PC-9 (cell line): Measurements from ENCODE around the gene GART. TPM values are rescaled to one million over a fixed set of nuclear protein-coding genes. Genes with fewer than 3 reads are reported as not detected.

ENCODE experiments used
- BruUV-seq: library from RNA; stranded (reverse); fragments of 400-500 nt; replicated peaks from 2 replicates; lab custom pipeline; 2021; lab: Mats Ljungman, UMichigan
- CTCF ChIA-PET: fragments of 300-600 bp; sonication (Branson Sonifier 250); formaldehyde crosslinking; loops from one replicate; lab custom pipeline; 2022; ENCODE audit warnings: antibody characterized with exemption; lab: Charles Lee
- POLR2A ChIA-PET: fragments of 300-600 bp; sonication (Branson Sonifier 250); formaldehyde crosslinking; loops from one replicate; lab custom pipeline; 2022; ENCODE audit warnings: antibody characterized with exemption; ENCODE audit not compliant: unreplicated experiment; lab: Charles Lee
- DNase-seq, 2 experiments: peaks; one replicate each; pipeline versions ENCODE4 v3.0.0 to v3.0.0-alpha.2; 2015 to 2022; ENCODE audit warnings: mixed read lengths in 1 of 2
- H2AFZ ChIP-seq: fragments of 200-600 bp; sonication (generic); 2 replicates; pipeline ENCODE4 v1.8.1; 2017; ENCODE audit warnings: antibody characterized with exemption
- H3F3A ChIP-seq: fragments of 200-600 bp; sonication (generic); 2 replicates; pipeline ENCODE4 v1.8.1; 2017; ENCODE audit warnings: antibody characterized with exemption, mild to moderate bottlenecking, low read depth; ENCODE audit not compliant: insufficient read depth
- H3K27ac ChIP-seq: fragments of 200-600 bp; sonication (generic); 2 replicates; pipeline ENCODE4 v1.6.1; 2016; ENCODE audit warnings: mixed run types
- H3K27me3 ChIP-seq: fragments of 200-600 bp; sonication (generic); 2 replicates; pipeline ENCODE4 v1.6.1; 2016; ENCODE audit warnings: low read depth, mixed run types; ENCODE audit not compliant: insufficient read depth
- H3K36me3 ChIP-seq: fragments of 200-600 bp; sonication (generic); 2 replicates; pipeline ENCODE4 v1.6.1; 2016; ENCODE audit warnings: low read depth, mixed run types
- H3K4me1 ChIP-seq: fragments of 200-600 bp; sonication (generic); replicated peaks from 2 replicates; pipeline ENCODE4 v1.6.1; 2016; ENCODE audit warnings: mixed run types; ENCODE audit not compliant: insufficient read depth
- H3K4me2 ChIP-seq: fragments of 200-600 bp; sonication (generic); 2 replicates; pipeline ENCODE4 v1.6.1; 2017; ENCODE audit warnings: mixed run types
- H3K4me3 ChIP-seq: fragments of 200-600 bp; sonication (generic); 2 replicates; pipeline ENCODE4 v1.6.1; 2016; ENCODE audit warnings: mixed run types
- H3K79me2 ChIP-seq: fragments of 200-600 bp; sonication (generic); 2 replicates; pipeline ENCODE4 v1.6.1; 2017; ENCODE audit warnings: low read depth, mixed run types
- H3K9me2 ChIP-seq: fragments of 200-600 bp; sonication (generic); 2 replicates; pipeline ENCODE4 v1.8.1; 2017; ENCODE audit warnings: mild to moderate bottlenecking; ENCODE audit not compliant: insufficient read depth
- H3K9me3 ChIP-seq: fragments of 200-600 bp; sonication (generic); 2 replicates; pipeline ENCODE4 v1.8.1; 2016; ENCODE audit warnings: low read depth; ENCODE audit not compliant: insufficient read depth
- H4K20me1 ChIP-seq: fragments of 200-600 bp; sonication (generic); 2 replicates; pipeline ENCODE4 v1.8.1; 2017; ENCODE audit not compliant: insufficient read depth
- CTCF ChIP-seq: fragments of 200-600 bp; sonication (generic); conservative IDR thresholded peaks from 2 replicates; pipeline ENCODE4 v1.6.1; 2017; ENCODE audit warnings: mixed run types, antibody characterized with exemption, mild to moderate bottlenecking, moderate library complexity
- EZH2 ChIP-seq: fragments of 200-600 bp; sonication (generic); IDR thresholded peaks from 2 replicates; pipeline ENCODE4 v1.8.0; 2017; ENCODE audit warnings: antibody characterized with exemption, low read depth
- intact Hi-C: fragments of 100-400 bp; cut with micrococcal nuclease; formaldehyde crosslinking; loops from one replicate; pipeline ENCODE4 v1.10.0; 2022; ENCODE audit not compliant: unreplicated experiment
- total RNA-seq: library from RNA; stranded (reverse); gene quantifications from 2 replicates; pipeline ENCODE4 v1.2.3, GENCODE V29; 2021

GART gene
- total RNA-seq, 1 experiment from 2014 or later: 121 TPM

- H3K4me3 ChIP-seq: no peak overlapping the region
- H3K9me2 ChIP-seq: no peaks in the 10 kb centered on the region
- ChIA-PET CTCF (no interaction called here), POLR2A (no interaction called here)
- no peak for TF ChIP-seq CTCF
- no peak for TF ChIP-seq EZH2
- peaks cover 40% of the 10 kb centered on the region for H4K20me1 ChIP-seq
- no peak overlapping the region for H3K4me2 ChIP-seq
- BruUV-seq: no TSS peak
- H3K36me3 ChIP-seq: peaks cover 33% of the 10 kb centered on the region
- no peaks in the 10 kb centered on the region for H3K27me3 ChIP-seq
- DNase-seq: no peak
- H3K9me3 ChIP-seq: no peaks in the 10 kb centered on the region
- H3K27ac ChIP-seq: no peak overlapping the region
- intact Hi-C loops: no loop called here
- H2AFZ ChIP-seq: no peak overlapping the region
- H3K79me2 ChIP-seq: peaks cover 22% of the 10 kb centered on the region
- H3F3A ChIP-seq: peaks cover 5% of the 10 kb centered on the region; the same call in 1 of the 2 replicates
- H3K4me1 ChIP-seq: no peaks in the 10 kb centered on the region
Observed at GRCh38 chr21:33561373-33561772, 19.5 kb upstream of the GART start.

- Histone ChIP-seq H3K27me3 (no peaks in the 10 kb centered on the region), H4K20me1 (peaks cover 43% of the 10 kb centered on the region), H3K9me3 (no peaks in the 10 kb centered on the region), H3K4me2 (no peak overlapping the region), H3K9me2 (no peaks in the 10 kb centered on the region), H2AFZ (no peak overlapping the region), H3K79me2 (peaks cover 26% of the 10 kb centered on the region), H3K4me3 (no peak overlapping the region), H3F3A (peaks cover 5% of the 10 kb centered on the region; the same call in 1 of the 2 replicates), H3K36me3 (peaks cover 35% of the 10 kb centered on the region), H3K4me1 (no peaks in the 10 kb centered on the region), H3K27ac (no peak overlapping the region)
- TF ChIP-seq EZH2 (no peak), CTCF (no peak)
- POLR2A ChIA-PET: no interaction called here
- no TSS peak for BruUV-seq
- intact Hi-C loops: no loop called here
- no peak for DNase-seq
- CTCF ChIA-PET: interaction anchor here (0.7 kb wide), 1 partner anchor 264 kb away, joined by 3 read pairs; no protein-coding TSS in a partner anchor
Observed at GRCh38 chr21:33560965-33561364, 19.0 kb upstream of the GART start.

- Histone ChIP-seq H3K9me3 (no peaks in the 10 kb centered on the region), H4K20me1 (peaks cover 45% of the 10 kb centered on the region), H3K4me3 (no peak overlapping the region), H3K27ac (no peak overlapping the region), H3K27me3 (no peaks in the 10 kb centered on the region), H3K36me3 (peaks cover 37% of the 10 kb centered on the region), H3K9me2 (no peaks in the 10 kb centered on the region), H2AFZ (no peak overlapping the region), H3F3A (peaks cover 5% of the 10 kb centered on the region; the same call in 1 of the 2 replicates), H3K4me2 (no peak overlapping the region), H3K4me1 (no peaks in the 10 kb centered on the region), H3K79me2 (peaks cover 34% of the 10 kb centered on the region)
- POLR2A ChIA-PET: no interaction called here
- no TSS peak for BruUV-seq
- TF ChIP-seq EZH2 (no peak), CTCF (no peak)
- no peak for DNase-seq
- CTCF ChIA-PET: no interaction called here
- intact Hi-C loops: no loop called here
Observed at GRCh38 chr21:33559813-33560212, 17.9 kb upstream of the GART start.
